ENCODE data around the gene SLC24A1.

SLC24A1 gene

DNA sequence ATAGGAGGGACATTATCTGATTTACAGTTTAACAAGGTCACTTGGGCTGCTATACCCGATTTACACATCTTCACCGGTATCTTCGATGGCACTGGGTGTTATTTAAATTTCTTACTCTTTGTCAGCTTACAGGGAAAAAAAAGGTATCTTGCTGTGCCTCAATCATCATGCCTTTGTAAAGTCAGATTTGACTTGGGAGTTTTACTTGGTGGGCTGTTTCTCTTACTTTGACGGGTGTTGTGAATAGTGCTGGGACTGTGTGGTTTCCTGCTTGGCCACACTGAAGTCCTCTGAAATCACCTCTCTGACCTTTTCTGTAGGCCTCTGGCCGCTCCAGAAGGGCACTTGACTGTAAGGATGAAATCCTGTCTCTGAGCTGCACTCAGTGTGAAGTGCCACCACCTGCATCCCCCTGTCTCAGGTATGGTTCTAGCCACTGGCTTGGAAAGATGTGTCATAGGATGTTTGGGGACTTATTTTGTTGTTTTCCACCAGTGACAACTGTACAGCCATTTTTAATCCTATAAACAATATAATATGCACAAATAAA, 3.1 kb upstream of the SLC24A1 start:
- DNase-seq (ENCODE audit: low spot score), result no peak

DNA sequence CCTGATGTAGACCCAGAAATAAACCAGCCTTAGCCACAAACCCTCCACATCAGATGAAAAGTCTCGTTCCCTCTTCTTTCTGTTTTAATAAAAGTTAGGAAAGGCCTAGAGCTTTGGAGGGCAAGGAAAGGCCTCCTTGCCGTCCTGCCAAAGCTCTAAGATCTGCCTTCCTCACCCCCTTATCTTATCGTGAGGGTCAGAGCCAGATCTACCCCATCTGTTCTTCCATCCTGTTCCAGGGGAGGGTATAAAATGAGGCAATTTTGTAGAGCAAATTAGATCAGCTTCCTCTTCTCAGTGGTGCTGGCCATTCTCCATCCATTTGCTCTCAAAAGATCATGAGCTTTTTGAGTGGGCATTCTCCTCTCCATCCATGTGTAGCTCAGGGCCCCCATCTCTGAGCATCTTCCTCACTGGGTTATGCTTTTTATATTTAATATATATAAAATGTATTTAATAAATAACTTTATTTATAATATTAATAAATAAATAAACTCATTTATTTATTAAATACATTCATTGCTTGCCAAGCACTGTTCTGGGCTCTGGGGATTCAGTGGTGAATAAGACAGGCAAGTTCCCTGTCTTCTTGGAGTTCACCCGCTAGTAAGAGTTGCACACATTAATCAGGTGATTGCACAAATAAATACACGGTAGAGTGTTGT, 2.0 kb upstream of the SLC24A1 start:
- DNase-seq (ENCODE audit: low spot score), result no peak

- no peak for DNase-seq (ENCODE audit: low spot score)
Measured at GRCh38 chr15:65620833-65621232, 905 bp upstream of the SLC24A1 start.

DNA sequence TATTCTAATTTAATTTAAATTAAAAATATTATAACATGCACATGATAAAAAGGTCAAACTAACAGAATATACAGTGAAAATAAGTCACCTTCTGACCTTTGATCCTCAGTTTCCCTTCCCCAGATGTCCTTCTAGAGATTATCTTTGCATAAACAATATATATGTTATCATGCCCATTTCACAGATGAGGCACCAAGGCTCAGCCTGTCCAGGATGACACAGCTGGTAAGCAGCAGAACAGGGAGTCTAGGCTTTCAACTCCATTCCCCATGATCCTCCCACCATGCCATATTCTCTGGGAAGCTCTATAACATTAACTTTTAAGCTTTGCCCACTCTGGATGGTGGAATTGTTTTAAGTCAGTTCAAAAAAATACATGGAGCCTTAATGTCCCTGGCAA, 1.4 kb downstream of the SLC24A1 start:
- no peak for DNase-seq (ENCODE audit: low spot score)

DNA sequence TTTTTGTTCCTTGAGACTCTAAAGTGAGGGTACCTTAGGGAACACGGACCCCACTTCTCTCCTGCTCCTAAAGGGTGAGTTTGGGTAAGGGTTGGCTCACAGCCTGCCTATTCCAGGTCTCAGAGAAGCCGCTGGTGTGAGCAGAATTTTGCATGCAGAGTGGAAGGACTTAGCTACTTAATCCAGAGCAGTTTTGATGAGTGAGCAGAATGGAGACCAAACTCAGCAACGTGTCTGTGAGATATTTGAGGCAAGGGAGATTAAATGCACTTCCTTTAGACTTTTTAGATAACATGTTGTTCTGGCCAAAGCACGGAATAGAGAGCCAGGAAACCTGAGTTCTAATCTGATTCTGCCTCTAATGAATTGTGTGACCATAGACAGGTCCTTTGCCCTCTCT, 5.1 kb downstream of the SLC24A1 start:
- no peak for DNase-seq (ENCODE audit: low spot score)

DNA sequence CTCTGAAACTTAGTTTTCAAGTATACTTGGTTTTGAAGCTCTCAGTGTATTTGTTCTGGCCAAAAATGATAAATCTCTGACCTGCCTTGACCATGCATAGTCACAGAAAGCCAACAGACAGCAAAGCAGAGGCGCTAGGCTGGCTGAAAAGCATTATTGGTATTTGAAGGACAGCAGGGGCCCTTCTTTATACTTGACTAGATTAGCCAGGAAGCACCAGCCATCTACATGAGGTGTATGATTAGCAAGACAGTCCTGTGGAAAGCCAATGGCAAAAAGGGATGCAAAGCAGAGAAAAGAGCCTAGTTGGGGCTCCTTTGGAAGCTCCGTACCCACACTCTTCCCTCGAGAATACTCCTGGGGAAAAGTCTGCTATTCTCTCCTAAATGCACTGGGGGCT, 7.8 kb downstream of the SLC24A1 start:
- DNase-seq (ENCODE audit: low spot score), result no peak

GRCh38 chr15:65630760-65631159, 9.0 kb downstream of the SLC24A1 start:
- no peak for DNase-seq (ENCODE audit: low spot score)

- no peak for DNase-seq (ENCODE audit: low spot score)
Measured at GRCh38 chr15:65631503-65631902, 9.8 kb downstream of the SLC24A1 start.

- DNase-seq (ENCODE audit: low spot score), result no peak
Measured at GRCh38 chr15:65632780-65633375, 11.1 kb downstream of the SLC24A1 start.

DNA sequence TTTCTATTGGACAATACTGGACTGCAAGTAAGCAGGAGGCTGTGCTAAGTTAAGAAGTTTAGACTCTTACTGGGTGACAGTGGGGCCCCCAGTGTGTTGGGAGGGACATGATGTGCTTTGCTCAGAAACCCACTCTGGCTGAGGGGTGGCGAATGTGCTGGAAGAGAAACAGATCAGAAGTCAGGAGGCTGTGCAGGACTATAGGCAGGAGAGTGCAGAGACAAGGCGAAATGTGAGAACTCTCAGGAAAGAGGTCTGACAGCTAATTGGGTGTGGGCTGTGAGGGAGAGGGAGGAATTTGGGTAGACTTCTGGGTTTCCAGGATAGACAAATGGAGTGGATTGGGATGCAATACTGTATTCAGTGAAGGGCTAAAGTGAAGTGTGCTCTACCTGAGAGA, 12.0 kb downstream of the SLC24A1 start:
- no peak for DNase-seq (ENCODE audit: low spot score)

DNA sequence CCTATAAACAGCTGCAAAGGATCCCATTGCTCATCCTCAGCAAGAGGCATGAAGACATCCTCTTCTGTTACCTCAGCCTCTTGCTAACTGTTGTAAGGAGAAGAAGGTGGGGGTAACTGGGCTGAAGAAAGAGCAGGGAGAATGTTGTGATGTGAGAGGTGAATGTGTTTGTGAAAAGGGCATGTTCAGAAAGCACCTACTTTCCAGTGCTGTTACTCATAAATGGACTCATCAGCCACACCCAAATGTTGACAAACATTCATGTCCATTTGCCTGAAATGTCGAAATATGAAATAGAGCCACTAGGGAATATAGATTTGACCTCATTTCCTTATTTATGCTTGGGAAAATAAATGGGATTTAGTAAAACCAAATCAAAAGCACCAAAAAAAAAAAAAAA, 12.6 kb downstream of the SLC24A1 start:
- DNase-seq (ENCODE audit: low spot score), result no peak

DNA sequence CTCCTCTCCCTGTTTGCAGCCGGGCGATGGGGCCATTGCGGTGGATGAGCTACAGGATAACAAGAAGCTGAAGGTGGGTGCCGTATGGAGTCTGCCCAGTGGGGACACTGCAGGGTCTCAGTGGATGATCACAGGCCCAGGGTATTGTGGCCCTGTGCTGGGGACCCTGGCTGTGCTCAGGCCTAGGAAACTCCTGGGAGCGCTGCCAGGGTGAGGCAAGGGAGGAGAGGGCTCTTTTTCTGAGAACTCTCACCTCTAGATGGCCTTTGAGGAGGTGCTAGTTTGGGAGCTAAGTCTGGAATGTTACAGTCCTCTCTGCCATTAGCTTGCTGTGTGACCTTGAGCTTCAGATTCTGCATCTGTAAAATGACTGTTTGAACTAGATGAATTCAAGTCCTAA, 16.4 kb downstream of the SLC24A1 start:
- DNase-seq (ENCODE audit: low spot score), result no peak

DNA sequence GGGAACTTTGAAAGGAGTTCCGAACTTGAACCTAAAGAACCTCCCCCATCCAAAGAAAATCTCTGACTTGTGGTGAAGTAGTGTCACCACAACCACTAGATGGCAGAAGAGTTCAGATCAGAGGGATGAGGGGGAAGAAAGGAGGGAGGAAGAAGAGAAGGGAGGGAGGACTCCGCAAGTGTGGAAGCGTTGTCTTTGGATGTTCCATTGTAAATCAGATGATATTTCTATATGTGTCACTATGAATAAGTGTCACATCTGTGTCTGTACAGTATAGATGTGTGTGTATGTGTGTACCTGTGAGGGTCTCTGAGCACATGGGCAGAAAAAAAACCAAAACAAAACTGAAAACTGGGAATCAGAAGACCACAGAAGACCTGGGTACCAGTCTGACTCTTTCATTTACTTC, 16.9 kb downstream of the SLC24A1 start:
- peak; percentile 67 for DNase-seq (ENCODE audit: low spot score)

DNA sequence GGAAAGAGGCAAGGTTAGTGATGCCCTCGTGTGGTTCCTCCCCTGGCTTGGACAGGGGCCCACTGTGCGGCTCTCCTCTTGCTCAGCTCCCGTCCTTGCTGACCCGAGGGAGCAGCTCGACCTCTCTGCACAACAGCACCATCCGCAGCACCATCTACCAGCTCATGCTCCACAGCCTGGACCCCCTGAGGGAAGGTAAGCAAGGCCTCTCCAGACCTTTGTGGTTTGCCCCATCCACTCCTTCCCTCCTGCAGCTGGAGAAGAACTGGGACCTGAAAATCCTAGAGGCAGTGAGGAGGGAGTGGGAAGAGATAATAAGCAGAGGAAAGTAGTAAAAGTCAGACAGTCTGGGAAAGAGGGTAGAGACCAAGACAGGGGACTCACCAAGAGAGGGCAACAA, 17.8 kb downstream of the SLC24A1 start:
- DNase-seq (ENCODE audit: low spot score), result no peak

GRCh38 chr15:65641768-65642475, 20.2 kb downstream of the SLC24A1 start:
- DNase-seq (ENCODE audit: low spot score), result no peak

- no peak for DNase-seq (ENCODE audit: low spot score)
Measured at GRCh38 chr15:65642594-65642993, 20.9 kb downstream of the SLC24A1 start.

DNA sequence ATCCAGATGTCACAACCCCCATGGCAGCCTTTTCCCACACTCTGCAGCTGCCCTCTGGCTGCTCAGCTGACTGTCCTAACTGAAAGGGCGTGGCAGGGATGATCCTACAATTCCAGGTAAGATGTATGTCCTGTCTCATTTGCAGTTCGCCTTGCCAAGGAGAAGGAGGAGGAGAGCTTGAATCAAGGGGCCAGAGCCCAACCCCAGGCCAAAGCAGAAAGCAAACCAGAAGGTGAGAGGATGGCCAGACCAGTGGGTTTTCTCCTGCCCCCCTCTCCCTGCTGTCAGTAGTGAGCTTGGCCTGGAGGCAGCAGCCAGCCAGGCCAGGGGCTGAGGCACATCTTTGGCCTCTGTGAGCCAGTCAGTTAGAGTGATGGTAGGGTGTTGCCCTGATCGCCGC, 22.5 kb downstream of the SLC24A1 start:
- DNase-seq (ENCODE audit: low spot score), result no peak

- no peak for DNase-seq (ENCODE audit: low spot score)
Measured at GRCh38 chr15:65645392-65645791, 23.7 kb downstream of the SLC24A1 start.

DNA sequence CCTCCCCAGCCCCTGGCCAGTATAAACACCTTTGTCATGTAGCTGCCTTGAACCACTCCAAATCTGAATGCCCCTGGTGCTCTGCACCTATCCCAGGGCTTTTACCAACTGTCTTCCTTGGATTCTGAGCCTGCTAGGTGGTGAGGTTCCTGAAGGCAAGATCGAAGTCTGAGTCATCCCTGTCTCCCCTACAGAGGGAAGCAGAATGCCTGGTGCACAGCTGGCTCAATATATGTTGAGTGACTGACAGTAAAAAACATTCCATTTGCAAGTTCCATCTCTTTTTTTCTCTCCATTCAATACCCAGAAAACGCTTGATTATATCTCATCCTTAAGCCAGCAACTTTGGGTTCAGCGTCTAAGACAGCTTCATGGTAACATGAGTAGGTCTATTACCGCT, 24.7 kb downstream of the SLC24A1 start:
- DNase-seq (ENCODE audit: low spot score), result no peak

DNA sequence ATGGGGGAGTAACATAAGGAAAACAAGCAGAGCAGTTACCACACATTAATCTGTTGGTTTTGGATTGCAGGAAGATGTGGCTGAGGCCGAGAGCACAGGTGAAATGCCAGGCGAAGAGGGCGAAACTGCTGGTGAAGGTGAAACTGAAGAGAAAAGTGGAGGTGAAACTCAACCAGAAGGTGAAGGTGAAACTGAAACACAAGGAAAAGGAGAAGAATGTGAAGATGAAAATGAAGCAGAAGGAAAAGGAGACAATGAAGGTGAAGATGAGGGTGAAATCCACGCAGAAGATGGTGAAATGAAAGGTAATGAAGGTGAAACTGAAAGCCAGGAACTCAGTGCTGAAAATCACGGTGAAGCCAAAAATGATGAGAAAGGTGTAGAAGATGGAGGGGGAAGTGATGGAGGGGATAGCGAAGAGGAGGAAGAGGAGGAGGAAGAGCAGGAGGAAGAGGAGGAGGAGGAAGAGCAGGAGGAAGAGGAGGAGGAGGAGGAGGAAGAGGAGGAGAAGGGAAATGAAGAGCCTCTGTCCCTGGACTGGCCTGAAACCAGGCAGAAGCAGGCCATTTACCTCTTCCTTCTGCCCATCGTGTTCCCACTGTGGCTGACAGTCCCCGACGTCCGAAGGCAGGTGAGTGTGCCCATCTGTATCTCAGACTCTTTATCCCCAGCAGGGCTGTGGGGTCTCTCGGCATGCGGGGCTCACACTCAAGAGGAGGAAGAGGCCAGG, 28.7 kb downstream of the SLC24A1 start:
- DNase-seq (ENCODE audit: low spot score), result no peak

- no peak for DNase-seq (ENCODE audit: low spot score)
Measured at GRCh38 chr15:65651042-65651322, 29.2 kb downstream of the SLC24A1 start.

DNA sequence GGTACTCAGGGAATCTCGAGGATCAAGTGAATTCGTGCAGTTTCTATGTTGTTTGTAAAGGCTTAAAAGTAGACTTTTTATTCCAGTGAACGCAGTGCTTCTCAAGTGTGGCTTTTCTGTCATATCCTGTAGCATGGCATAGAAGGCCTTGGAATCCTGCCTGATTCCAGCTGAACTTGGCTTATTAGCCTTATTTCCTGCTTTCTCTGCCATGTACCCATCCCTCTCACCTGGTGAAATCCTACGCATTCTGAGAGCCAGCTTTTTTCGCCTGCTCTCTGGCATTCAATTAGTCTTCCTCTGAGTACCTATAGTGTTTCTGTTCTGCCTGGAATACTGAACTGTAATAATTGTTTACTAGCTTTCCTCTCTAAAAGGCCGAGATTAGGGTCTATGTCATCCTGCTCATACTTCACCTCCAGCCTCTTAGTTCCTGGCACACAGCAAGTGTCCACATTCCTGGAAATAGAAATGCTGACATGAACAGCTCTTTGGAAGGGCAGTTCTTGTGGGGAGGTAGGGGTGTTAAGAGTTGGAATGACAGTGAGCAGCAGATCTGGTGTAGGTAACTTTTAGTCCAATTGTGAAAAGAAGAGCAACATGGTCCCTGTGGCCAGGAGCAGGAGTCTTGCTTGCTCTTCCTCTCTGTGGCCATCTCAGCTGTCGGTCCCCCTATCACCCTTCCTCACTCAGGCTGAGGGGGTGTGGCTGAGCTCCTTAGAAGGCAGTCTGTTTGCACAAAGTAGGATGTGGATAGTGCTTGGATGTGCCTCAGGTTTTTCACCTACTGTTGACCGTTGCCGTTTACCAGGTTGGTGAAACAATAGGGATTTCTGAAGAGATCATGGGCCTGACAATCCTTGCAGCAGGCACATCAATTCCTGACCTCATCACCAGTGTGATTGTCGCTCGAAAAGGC, 30.4 kb downstream of the SLC24A1 start:
- DNase-seq (ENCODE audit: low spot score), result no peak

Data from CD4-positive, alpha-beta T cell treated with Interleukin-6 at 100 ng/mL for 8 hours (primary cell).